RWPE1 (cell line): ENCODE measurements around the gene COX14.
A peak's percentile ranks its signal among the peaks of the same experiment; 100 is the strongest.

Experiments used
- CTCF ChIA-PET: fragments of 350-600 bp; sonication (Branson Sonifier 250); formaldehyde crosslinking; extraction: SDS; loops from one replicate; lab custom pipeline; 2021; lab: Yijun Ruan, JAX
- POLR2A ChIA-PET: fragments of 400-600 bp; formaldehyde crosslinking; extraction: SDS; loops from one replicate; lab custom pipeline; 2020; ENCODE audit warnings: antibody characterized with exemption; ENCODE audit not compliant: low non-redundant PET; lab: Yijun Ruan, JAX
- DNase-seq: peaks from one replicate; pipeline ENCODE4 v3.0.0; 2012; ENCODE audit warnings: low spot score
- H3K27ac ChIP-seq: fragments of 450-650 bp; 2 replicates; pipeline ENCODE4 v1.5.1; 2017
- CTCF ChIP-seq: fragments of 450-650 bp; conservative IDR thresholded peaks from 2 replicates; pipeline ENCODE4 v1.5.1; 2017; ENCODE audit warnings: low read depth, mild to moderate bottlenecking

COX14 gene

GRCh38 chr12:50103767-50104321, 8.2 kb upstream of the COX14 start, which contains the start of gene GPD1:
Gene GPD1, plus strand, starts transcription at chr12:50104008. Its CDS starts 43 bp downstream, at chr12:50104051.
- TF ChIP-seq CTCF = no peak
- DNase-seq = peak; percentile 69
- ChIA-PET CTCF (interaction anchor here (0.7 to 5.0 kb wide), 3 partner anchors 7 to 542 kb away, joined by 3 to 27 read pairs (median 4); partner anchors contain the start of gene COX14), POLR2A (interaction anchor here (0.5 to 0.6 kb wide), 3 partner anchors 10 to 710 kb away, joined by 3 to 8 read pairs (median 3); no protein-coding TSS in a partner anchor)
- peak within 1 kb of the TSS; percentile 15; the same call in 1 of the 2 replicates for H3K27ac ChIP-seq

GRCh38 chr12:50104417-50105366, 7.3 kb upstream of the COX14 start:
- TF ChIP-seq CTCF = no peak
- ChIA-PET POLR2A (interaction anchor here (0.5 to 0.6 kb wide), 2 partner anchors 340 to 709 kb away, joined by 3 read pairs; no protein-coding TSS in a partner anchor), CTCF (interaction anchor here (0.7 kb wide), 2 partner anchors 30 to 543 kb away, joined by 3 to 4 read pairs; no protein-coding TSS in a partner anchor)
- H3K27ac ChIP-seq = no peak overlapping the region
- DNase-seq = no peak

- no peak overlapping the region for H3K27ac ChIP-seq
- CTCF ChIA-PET = interaction anchor here (0.5 to 0.6 kb wide), 2 partner anchors 133 to 267 kb away, joined by 3 to 8 read pairs; no protein-coding TSS in a partner anchor
- POLR2A ChIA-PET = interaction anchor here (0.6 kb wide), 1 partner anchor 65 kb away, joined by 6 read pairs; no protein-coding TSS in a partner anchor
- no peak for DNase-seq
- no peak for TF ChIP-seq CTCF
Observed at GRCh38 chr12:50105913-50106450, 6.1 kb upstream of the COX14 start.

- TF ChIP-seq CTCF = no peak
- CTCF ChIA-PET = interaction anchor here (1.0 kb wide), 1 partner anchor 69 kb away, joined by 6 read pairs; no protein-coding TSS in a partner anchor
- no peak overlapping the region for H3K27ac ChIP-seq
- POLR2A ChIA-PET = no interaction called here
- no peak for DNase-seq
Observed at GRCh38 chr12:50106907-50107306, 5.1 kb upstream of the COX14 start.

- ChIA-PET POLR2A (no interaction called here), CTCF (interaction anchor here (0.6 to 1.0 kb wide), 2 partner anchors 68 to 139 kb away, joined by 6 read pairs; no protein-coding TSS in a partner anchor)
- no peak for DNase-seq
- H3K27ac ChIP-seq = no peak overlapping the region
- TF ChIP-seq CTCF = no peak
Observed at GRCh38 chr12:50107416-50108268, 4.4 kb upstream of the COX14 start.
